D341Med (cell line): ENCODE data around the gene ACCS.

ENCODE experiments used
- DNase-seq: peaks from one replicate; pipeline ENCODE4 v3.0.0; 2012; ENCODE audit warnings: low spot score

Gene ACCS

DNA sequence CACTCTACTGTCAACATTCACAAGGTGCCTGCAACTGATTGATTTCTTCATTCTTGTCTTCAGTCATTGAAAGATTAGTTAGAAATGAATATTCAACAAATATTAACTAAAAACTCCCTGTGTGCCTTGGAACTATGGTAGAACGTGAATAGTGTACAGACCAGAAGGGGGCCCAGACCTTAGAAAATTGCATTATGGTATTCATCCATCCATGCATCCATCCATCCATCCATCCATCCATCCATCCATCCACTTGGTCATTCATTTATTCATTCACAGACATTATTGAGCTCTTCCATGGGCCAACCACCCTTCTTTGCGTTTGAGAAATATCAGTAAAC, 28.4 kb upstream of the ACCS start:
- no peak for DNase-seq

DNA sequence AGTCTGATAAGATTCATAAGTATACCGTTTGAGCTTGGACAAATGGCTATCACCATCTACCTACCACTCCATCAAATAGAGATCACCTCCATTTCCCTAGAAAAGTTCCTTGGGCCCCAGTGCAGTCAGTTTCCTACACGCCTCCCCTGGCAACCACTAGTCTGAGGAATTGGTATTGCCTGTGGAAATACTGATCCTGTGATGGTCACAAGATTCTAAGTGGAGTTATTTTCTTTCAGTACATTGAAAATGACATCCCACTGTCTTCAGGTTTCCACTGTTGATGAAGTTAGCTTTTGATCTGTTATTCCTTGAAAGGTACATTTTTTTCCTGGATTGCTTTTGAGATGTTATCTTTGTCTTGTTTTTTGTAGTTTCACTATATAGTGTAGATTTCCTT, 22.9 kb upstream of the ACCS start:
- DNase-seq, result no peak

DNA sequence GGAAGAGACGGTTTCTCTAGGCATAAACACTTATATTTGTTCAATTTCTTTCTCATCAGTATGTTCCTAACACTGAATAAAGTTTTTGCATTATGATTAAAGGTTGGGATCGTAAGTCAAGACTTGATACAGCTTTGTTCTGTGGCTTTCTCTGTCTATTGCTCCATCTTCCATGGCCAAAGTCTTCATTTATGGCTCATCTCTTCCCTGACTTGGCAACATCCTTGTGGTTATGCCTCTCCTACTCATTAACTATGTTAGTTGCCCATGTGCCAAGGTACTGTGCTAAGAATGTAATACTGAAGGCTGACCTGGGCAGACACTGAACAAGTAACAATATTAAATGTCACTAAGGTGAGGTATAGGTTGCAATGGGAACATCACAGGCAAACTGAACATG, 19.9 kb upstream of the ACCS start:
- DNase-seq, result no peak

DNA sequence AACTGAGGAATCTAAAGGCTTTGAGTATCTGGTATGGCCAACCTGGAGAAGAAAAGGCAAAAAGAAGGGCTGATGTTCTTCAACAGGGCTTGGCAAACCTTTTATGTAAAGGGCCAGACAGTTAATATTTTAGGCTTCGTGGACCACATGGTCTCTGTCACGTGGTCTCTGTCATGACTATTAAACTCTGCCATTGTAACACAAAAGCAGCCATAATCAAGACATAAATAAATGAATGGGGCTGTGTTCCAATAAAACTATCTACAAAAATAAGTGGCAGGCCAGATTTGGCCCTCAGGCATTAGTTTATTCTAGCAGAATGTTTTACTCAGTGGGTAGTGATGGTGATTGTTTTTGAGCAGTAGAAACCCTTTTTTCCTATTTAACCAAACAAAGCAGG, 18.8 kb upstream of the ACCS start:
- no peak for DNase-seq

DNA sequence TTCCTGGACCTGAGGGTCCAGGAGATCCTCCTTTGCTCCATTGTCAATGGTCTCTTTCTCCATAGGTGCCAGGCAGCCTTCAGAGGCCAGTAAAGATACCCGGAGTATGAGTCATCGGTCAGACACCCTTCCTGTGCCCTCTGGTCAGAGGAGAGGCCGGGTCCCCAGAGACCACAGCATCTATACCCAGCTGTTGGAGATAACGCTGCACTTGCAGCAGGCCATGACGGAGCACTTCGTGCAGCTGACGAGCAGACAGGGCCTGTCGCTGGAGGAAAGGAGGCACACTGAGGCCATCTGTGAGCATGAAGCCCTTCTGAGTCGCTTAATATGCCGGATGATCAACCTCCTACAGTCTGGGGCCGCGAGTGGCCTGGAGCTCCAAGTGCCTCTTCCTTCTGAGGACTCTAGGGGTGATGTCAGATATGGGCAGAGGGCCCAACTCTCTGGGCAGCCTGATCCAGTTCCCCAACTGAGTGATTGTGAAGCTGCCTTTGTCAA, 18.1 kb upstream of the ACCS start, which contains the start of gene ACCSL:
ACCSL (plus strand) TSS at position 51 of the 501 bp plus-strand sequence; CDS start at position 107, 56 bp downstream.
- DNase-seq, result no peak

DNA sequence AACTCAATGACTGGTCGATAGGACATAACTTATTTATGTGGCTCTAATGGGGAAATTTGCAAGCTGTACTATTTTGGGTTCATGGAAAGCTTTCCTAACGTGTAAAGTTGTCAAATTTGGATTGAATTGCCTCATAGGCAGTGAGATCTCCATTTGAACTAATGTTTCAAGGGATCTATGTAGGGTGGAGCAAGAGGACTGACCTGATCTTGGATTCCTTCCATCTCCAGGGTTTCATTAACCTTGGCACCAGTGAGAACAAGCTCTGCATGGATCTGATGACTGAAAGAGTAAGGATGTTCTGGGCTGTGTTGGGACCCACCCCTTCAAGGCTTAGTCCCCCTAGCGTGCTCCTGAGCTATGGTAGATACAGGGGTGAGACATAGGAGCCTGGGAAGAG, 16.2 kb upstream of the ACCS start:
- no peak for DNase-seq

DNA sequence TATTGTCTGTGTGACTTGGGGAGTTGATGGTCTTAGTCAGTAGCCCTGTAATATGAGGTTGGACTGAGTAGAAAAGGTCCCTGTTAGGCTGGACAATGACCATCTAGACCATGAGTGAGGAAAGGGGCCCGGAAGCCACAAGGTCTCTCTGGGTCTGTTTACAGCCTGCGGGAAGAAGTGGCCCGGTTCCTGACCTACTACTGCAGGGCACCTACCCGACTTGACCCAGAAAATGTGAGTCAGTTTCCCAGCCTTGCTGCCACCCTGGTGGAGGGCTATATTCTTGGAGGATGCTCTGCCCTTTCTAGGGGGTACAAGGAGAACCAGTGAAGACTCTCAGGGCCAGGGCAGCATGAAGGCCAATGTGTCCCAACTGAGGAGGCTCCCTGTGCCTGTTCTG, 14.9 kb upstream of the ACCS start:
- DNase-seq, result no peak

DNA sequence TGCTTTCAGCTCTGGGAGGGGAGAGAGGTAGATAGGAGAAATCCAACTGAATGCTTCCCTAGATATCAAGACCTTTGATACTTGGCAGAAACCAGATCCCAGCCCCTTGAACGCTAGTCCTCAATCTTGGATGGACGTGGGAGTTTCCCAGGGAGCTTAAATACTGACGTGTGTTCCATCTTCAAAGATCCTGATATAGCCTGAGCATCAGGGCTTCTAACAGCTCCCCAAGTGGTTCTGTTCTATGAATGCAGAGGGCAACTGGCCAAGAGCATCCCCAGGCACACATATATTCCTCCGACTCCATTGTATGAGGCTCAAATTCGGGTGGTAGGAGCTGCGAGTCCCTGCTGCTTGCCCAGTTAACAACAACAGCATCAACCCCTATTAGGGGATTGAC, 8.7 kb upstream of the ACCS start:
- no peak for DNase-seq

DNA sequence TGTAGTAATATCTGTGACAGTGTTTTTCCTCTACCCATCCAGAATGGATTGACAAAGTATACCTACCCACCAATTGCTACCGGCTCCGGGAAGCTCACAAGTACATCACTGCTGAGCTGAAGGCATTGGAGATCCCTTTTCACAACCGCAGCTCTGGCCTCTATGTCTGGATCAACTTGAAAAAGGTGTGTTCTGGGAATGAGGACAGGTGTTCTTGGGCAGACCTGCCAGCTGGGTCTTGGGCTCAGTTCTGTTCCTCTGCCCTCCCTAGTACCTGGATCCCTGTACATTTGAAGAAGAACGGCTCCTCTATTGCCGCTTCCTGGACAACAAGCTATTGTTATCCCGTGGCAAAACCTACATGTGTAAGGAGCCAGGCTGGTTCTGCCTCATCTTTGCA, 7.8 kb upstream of the ACCS start:
- DNase-seq, result no peak

DNA sequence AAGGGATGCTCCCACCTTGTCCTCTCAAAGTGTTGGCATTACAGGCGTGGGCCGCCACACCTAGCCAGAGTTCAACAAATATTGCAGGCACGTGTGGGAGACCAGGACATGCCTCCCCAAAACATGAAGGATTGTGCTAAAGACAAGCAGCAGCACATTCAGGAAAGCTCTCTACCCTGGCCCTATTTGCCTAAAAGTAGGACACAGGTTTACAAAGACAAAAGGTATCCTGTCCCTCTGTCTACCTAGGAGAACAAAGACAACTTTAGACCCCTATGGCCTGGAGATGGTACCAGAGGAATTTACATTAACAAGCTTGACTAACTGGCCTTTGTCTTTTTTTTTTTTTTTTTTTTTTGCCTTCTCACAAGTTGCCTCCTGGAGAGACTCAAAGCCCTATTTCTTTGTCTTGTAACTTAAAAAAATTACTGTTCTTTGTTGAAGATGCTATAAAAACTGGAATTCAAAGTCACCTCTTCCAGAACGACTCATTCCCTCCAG, 859 bp upstream of the ACCS start:
- no peak for DNase-seq

DNA sequence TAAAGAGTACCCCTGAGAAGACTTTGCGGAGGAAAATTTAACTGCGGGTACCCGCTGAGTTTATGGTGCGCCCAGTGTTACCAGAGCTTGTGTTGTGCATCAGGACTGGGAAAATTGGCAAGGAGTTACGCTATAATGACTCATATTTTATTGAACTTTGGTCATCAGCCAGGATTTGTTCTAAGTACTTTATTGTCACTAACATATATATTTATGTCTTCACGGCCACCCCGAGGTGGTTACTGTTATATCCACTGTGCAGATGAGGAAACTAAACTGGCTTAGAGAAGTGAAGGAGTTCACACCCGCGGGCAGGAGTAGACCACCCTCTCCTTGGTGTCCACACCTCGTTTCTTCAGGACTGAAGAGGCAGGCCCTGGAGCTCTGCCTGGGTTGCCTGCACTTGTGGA, 667 bp downstream of the ACCS start:
- no peak for DNase-seq

DNA sequence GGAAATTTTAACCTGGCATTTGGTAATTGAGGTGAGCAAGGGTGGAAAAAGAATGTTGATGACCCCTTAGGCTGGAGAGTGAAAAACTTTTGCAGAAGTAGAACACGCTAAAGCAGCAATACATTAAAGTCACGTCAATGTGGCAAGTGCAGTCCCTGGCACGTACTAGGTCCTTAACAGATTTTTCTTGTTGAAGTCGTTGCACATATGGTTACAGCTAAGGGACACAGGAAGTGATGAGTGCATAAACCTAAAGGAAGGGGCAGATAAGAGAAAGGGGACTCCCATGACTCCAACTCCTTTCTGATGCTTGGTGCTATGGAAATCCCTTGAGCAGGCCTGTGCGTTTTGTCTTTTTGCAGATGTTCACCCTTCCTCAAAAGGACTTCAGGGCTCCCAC, 1.2 kb downstream of the ACCS start:
- DNase-seq, result no peak

DNA sequence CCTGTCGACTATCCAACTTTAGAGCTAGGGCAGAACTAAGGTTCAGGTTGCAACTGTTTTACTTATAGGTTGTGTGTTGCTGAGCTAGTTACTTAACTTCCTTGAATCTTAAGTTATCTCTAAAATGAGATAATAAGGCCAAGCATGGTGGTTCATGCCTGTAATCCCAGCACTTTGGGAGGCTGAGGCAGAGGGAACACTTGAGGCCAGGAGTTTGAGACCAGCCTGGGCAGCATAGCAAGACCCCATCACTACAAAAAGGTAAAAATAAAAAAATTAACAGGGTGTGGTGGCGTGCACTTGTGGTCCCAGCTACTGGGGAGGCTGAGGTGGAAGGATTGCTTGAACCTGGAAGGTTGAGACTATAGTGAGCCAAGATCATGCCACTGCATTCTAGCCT, 2.1 kb downstream of the ACCS start:
- no peak for DNase-seq

DNA sequence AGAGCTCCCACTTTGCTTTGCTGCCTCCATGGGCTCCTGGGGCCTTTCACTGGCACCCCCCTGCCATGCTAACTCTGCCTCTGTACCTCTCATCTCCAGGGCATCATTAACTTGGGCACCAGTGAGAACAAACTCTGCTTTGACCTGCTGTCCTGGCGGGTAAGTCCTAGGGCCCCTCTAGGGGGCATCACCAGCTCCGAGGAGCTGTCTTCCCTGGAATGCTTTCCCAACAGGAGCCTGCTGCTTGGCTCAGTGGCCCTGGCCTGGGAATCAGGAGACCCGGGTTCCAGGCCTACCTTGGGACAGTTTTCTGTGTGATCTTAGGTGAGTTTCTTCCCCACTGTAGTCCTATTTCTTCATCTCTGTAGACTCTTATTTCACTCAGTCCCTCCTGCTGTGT, 5.1 kb downstream of the ACCS start:
- DNase-seq, result no peak

DNA sequence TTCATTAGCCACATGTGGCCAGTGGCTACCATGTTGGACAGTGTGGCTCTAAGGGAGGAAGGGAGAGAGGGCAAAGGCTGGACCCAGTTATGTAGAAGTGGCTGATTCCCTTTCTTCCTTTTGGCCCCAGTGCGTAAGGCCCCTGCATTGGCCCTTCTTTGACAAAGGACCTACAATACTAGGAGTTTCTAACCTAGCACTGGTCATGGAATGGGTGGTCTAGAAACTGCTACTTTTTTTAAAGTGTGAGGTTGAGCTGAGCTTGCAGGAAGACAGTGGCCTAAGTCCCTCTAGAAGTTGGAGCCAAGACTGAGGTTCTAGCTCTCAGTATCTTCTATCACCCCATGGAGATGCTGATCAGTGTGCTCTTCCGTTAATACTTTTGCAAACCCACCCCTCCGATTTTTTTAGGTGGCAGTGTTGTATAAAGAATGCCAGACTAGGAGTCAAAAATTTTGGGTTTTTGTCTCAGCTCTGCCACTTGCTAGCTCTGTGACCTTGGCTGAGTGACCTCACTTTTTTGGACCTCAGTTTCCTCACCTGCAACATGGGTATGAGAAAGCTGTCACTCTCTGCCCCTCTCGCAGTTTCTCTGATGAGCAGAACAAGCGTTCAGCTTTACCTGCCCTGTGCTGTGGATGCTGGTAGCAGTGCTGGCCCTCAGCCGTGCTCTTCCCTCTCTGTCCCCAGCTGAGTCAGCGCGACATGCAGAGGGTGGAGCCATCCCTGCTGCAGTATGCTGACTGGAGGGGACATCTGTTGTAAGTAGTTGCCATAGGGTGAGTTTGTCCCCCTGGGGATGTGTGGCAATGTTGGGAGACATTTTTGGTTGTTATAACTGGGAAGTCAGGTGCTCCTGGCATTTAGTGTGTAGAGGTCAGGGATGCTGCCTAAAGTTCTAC, 6.9 kb downstream of the ACCS start:
- DNase-seq, result no peak

DNA sequence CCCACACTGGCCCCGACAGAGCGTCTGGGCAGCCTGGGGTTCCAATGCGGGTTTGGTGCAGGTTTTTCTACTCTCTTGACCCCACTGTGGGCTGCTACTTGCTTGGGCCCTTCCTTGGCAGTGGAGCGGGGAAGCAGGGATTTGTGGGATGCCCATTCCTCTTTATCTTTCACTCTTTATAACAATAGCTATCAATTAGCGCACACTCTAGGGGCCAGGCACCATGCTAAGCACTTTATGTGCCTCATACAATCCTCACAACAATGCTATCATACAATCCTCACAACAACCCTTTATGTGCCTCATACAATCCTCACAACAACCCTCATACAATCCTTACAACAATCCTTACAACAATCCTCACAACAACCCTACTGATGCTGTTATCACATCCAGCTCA, 12.7 kb downstream of the ACCS start:
- DNase-seq, result no peak

DNA sequence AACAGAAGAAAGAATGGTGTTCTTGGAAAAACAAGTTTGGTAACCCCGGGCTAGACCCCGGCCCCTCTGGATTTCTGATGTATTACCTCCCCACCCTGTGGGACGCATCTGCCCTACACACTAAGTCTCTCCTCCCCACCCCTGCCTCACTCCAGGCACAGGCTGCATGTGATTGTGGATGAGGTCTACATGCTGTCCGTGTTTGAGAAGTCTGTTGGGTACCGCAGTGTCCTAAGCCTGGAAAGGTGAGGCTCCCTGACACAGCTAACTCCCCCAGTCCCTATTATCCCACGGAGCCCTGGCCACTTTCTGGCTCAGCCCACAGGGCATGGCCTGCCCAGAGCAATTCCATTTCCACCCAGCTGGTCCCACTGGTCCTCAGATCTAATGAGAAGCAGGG, 13.3 kb downstream of the ACCS start:
- DNase-seq, result no peak

DNA sequence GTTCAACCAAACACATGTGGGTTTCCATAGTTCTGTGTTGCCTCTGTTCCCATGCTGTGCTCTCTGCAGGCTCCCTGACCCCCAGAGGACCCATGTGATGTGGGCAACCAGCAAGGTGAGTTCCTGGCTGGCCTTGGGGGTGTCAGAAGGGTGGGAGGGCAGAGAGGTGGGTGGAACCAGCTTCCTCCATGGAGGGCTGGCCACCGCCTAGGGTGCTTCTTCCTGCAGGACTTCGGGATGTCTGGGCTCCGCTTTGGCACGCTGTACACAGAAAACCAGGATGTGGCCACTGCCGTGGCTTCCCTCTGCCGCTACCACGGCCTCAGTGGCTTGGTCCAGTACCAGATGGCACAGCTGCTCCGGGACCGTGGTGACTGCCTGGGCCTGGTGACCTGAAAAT, 14.9 kb downstream of the ACCS start:
- no peak for DNase-seq

DNA sequence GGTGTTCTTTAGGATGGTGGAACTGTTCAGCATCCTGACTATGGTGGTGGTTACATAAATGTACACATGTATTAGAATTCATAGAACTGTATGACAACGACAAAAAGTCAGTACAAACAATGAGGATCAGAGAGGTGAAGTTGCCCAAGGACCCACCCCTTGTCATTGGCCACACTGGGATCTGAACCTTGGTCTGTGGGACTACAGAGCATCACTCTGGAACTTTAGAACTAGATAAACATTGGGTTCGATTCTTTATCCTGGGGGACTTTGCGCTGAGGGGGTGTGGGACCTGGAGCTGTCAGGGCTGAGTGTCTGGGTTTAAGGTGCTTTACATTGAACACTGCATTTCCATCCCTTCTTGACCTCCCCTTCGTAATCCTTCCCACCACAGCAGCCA, 16.6 kb downstream of the ACCS start:
- no peak for DNase-seq

DNA sequence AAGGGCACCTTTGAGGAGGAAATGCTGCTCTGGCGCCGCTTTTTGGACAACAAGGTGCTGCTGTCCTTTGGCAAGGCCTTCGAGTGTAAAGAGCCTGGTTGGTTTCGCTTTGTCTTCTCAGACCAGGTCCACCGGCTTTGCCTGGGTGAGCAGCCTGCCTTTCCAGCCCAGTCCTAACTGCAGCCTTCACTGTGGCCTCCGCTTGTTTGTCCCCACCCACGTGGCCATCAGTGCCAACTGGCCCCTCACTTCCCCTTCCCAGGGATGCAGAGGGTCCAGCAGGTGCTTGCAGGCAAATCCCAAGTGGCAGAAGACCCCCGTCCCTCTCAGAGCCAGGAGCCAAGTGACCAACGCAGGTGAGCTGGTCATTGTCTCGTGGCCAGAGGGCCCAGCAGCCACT, 17.4 kb downstream of the ACCS start:
- no peak for DNase-seq

DNA sequence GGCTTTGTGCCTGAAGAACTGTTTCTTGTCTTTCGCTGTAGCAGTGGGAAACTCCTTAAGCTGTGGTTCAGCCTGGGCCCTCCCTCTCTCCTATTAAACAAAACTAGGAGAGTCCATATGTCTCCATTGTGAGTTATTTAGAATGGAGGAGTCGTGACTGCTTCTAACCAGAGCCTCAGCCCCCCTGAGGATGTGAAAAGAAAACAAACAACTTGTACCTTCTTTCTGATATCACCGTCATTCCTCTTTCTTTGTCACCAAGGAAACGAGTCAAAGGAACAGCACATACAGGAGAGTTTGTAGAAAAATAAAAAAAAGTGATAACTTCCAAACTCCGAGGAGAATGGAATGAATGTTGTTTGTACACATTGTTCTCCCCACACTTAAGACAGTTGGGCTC, 17.8 kb downstream of the ACCS start:
- DNase-seq, result no peak

DNA sequence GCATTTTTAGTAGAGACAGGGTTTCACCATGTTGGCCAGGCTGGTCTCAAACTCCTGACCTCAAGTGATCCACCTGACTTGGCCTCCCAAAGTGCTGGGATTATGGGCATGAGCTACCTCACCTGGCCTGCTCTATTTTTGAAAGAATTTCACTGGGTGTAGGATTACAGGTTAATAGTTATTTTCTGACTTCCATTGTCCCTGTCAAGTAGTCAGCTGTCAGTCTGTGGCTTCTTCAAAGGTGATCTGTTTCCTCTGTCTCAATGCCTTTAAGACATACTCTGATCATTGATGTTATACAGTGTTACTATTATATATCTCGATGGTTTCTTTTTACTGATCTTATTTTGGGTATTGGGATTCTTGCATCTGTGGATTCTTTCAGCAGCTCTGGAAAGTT, 19.3 kb downstream of the ACCS start:
- DNase-seq, result no peak

DNA sequence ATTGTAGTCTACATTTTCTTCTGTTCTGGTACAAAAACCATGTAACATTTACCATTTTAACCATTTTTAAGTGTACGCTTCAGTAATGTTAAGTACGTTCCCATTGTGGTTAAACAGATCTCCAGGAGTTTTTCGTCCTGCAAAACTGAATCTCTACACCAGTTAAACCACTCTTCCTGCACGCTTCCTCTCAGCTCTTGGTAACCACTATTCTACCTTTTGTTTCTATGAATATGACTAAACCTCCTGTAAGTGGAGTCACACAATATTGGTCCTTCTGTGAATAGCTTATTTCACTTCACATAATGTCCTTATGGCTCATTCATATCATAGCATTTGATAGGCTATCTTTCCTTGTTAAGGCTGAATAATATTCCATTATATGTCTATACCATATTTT, 22.3 kb downstream of the ACCS start:
- no peak for DNase-seq

DNA sequence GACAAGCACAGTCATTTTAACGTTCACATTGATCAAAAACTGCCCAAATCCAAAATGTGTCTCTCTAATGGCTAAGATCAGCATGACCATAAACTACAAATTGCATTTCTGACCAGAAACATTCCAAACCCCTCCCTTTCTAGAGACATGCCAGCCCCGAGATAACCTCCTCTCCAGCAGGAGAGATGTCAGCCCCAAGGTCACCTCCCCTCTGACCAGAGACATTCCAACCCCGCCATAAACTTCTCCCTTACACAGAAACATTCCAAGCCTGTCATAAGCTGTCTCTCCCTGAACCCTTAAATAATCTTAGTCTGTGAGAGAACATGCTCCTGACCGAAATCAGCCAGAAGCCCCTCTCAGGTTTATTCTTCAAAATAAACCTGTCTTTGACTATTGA, 22.8 kb downstream of the ACCS start:
- no peak for DNase-seq
